ES-I3 (cell line): ENCODE results near the gene CHRNB2.

Experiments used
- H3K36me3 ChIP-seq: 2 replicates; pipeline ENCODE4 v1.6.1; 2013; ENCODE audit warnings: mild to moderate bottlenecking, low read length, control low read depth, moderate library complexity; ENCODE audit not compliant: insufficient read depth
- H3K4me1 ChIP-seq: 2 replicates; pipeline ENCODE4 v1.6.1; 2013; ENCODE audit warnings: mild to moderate bottlenecking, control low read depth, low read length; ENCODE audit not compliant: insufficient read depth
- H3K9ac ChIP-seq: 2 replicates; pipeline ENCODE4 v1.6.1; 2013; ENCODE audit warnings: low read depth, mild to moderate bottlenecking, low read length, moderate library complexity
- H3K9me3 ChIP-seq: 2 replicates; pipeline ENCODE4 v1.6.1; 2013; ENCODE audit warnings: mild to moderate bottlenecking, low read length, moderate library complexity; ENCODE audit not compliant: control insufficient read depth, insufficient read depth

Gene CHRNB2

DNA sequence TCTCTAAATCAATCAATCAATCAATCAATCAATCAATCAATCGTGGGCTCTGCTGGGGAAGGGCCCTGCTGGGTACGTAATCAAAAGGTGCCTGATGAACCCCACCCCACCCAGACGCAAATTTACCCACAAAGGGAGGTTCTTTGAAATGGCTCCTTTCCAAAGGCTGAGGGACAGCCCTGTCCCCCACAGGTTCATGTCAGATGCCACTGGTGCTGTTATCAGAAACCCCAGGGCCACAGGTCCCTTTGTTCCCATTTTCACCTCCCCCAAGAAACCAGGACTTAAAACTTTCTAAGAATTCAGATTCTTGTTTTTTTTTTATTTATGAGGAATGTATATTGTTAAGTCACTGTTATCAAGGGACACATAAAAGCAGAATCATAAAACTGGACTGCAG, 14.2 kb downstream of the CHRNB2 start:
- H3K4me1 ChIP-seq, result no peaks in the 10 kb centered on the region
- peaks cover 52% of the 10 kb centered on the region for H3K36me3 ChIP-seq
- no peaks in the 10 kb centered on the region for H3K9me3 ChIP-seq
- no peak overlapping the region for H3K9ac ChIP-seq

DNA sequence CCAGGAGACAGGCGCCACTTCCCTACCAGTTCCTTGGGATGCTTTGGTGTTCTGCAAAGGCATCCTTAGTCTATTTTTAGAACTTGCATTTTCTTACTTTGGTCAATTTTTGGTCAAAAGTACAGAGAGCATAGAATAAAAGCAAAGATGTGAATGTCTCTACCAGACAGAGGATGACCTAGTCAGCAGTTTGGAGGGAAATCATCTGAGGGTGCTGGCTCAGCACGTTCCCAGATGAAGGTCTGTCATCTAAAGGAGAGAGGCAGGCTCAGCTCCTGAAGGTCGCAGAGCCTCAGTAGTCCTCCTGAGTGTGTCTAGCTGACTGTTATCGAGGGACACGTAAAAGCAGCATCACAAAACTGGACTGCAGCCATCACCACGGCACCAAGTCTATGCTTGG, 15.3 kb downstream of the CHRNB2 start:
- Histone ChIP-seq H3K9me3 (no peaks in the 10 kb centered on the region), H3K36me3 (peaks cover 58% of the 10 kb centered on the region), H3K9ac (no peak overlapping the region), H3K4me1 (no peaks in the 10 kb centered on the region)

DNA sequence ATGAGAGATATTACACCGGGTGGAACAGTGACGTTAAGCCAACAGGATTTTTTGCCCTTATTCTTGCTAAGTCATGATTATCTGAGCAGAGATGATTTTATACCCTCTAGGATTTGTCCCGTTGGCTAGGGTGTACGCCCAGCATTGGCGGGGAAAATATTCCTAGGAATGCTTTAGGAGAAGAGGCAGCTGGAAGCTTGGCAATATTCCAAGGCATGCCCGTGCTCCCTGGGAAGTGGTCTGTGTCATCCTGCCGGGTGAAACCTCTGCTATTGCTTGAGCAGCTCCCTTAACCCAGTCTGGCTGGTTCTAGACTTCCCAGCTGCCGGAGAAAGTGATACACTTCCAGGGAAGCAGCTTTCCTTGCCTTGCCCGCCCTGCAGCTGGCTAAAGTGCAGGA, 16.2 kb downstream of the CHRNB2 start:
- Histone ChIP-seq H3K36me3 (peaks cover 65% of the 10 kb centered on the region), H3K9ac (no peak overlapping the region), H3K9me3 (no peaks in the 10 kb centered on the region), H3K4me1 (no peaks in the 10 kb centered on the region)

DNA sequence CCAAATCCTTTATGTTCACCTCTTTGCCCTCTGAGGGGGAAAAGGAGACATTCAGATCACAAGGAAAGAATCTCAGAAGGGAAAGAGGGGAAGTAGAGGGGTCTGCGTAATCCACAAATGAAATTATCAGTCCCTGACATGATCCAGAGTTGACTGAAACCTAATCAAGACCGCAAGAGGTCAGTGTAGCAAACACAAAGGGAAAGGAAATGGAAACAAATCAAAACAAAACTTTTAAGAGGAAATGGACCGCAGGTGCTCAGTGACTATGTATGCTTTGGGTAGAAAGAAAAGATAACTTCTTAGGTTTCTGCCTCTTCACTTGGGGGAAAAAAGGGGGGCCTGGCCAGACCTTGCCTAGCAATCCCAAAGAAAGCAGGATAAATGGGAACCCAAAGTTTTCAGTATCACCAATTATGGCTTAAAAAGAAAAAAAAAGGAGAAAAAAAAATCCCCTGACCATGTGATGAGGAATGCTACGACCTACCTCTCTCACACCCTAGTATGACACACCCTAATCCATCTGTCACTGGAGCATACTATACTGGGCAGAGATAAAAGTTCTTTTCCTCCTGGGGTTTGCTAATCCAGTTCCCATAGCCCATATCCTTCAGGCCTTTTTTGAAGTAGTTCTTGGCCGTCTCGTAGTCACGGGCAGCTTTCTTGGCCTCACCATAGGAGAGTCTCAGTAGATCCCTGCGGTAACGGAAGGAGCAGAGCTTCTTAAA, 16.9 kb downstream of the CHRNB2 start:
- Histone ChIP-seq H3K4me1 (no peaks in the 10 kb centered on the region), H3K36me3 (peaks cover 70% of the 10 kb centered on the region), H3K9me3 (no peaks in the 10 kb centered on the region), H3K9ac (no peak overlapping the region)

DNA sequence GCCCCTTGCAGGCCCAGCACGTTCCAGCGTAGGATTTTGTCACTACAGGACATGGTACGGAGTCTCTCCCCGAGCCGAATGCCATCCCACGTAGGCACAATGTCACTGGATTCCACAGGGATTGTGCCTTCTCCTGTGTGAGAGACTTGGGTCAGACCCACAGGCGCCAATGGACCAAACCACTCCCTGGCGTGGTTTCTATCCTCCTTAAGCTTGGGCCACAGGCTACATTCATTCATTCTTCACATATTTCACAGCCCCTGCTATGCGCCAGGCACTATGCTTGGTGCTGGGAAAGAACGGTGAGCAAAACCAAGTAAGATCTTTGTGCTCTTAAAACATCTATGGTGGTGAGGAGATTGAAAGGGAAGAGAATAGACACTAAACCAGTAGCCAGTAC, 18.7 kb downstream of the CHRNB2 start:
- H3K9me3 ChIP-seq, result no peaks in the 10 kb centered on the region
- H3K4me1 ChIP-seq, result no peaks in the 10 kb centered on the region
- H3K36me3 ChIP-seq, result peaks cover 74% of the 10 kb centered on the region
- H3K9ac ChIP-seq, result no peak overlapping the region

DNA sequence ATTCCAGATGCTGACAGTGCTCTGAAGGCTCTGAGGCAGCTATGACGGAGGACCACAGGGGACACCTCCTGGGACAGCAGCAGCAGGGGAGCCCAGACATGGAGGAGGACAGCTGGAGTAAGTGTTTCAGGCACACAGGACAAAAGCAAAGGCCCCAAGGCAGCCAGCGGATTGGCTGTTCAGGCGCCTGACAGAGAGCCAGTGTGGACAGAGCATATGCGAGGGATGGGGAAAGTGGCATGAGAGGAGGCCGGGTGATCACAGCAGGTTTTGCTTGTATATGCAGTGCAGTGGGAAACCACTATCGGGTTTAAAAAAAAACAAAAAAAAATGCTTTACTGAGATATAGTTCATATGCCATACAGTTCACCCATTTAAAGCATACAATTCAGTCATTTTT, 19.1 kb downstream of the CHRNB2 start:
- no peak overlapping the region for H3K9ac ChIP-seq
- H3K9me3 ChIP-seq, result no peaks in the 10 kb centered on the region
- H3K36me3 ChIP-seq, result peaks cover 78% of the 10 kb centered on the region
- no peaks in the 10 kb centered on the region for H3K4me1 ChIP-seq

DNA sequence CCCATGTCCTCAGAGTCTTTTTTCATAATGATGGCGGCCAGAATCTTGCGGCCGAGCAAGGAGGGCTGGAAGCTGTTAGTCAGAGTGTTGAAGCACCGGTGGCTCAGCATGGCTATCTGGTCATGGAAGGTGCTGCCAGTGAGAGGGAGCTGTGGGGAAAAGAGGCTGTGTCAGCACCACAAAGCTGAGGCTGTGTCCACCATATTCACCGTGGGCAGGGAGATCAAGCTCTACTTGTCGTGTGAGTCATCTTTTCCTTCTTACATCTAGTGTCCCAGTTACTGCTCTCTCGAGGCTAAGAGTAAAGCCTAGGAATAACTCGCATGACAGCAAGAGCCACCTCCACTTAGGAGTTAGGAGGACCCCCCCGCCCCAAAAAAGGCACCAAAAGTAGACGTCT, 22.2 kb downstream of the CHRNB2 start:
- Histone ChIP-seq H3K9ac (no peak overlapping the region), H3K36me3 (peaks cover 66% of the 10 kb centered on the region), H3K4me1 (no peaks in the 10 kb centered on the region), H3K9me3 (no peaks in the 10 kb centered on the region)

DNA sequence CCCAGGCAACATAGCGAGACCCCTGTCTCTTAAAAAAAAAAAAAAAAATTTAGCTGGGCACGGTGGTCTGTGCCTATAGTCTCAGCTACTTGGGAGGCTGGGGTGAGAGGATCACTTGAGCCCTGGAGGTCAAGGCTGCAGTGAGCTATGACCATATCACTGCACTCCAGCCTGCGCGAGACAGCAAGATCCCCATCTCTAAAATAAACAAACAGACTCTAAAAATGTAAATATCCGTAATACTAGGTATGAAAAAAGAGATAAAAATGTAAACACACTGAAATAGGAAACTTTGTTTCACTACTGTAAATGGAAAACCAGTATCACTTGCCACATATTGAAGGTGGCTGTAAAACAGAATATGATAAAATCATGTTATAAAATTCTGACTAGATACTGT, 23.2 kb downstream of the CHRNB2 start:
- Histone ChIP-seq H3K36me3 (peaks cover 58% of the 10 kb centered on the region), H3K9me3 (no peaks in the 10 kb centered on the region), H3K4me1 (no peaks in the 10 kb centered on the region), H3K9ac (no peak overlapping the region)

DNA sequence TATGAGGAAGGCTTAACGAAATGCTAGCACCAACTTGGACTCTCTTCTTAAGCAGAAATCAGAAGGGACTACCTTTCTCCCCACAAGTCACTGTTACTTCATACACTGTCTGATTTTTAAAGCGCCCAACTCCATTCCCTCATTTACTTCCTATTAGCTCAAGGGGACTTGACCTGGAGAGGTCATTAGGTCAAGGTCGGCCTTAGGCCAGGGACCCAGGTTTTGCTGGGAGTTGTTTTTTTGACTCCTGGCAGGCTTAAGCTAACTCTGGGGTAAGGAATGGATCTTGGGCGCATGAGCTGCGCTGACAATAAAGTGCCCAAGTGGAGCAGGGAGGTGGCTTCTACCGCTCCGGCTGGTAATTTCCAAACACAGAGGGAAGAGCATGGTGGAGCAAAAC, 23.6 kb downstream of the CHRNB2 start:
- H3K4me1 ChIP-seq, result no peaks in the 10 kb centered on the region
- H3K36me3 ChIP-seq, result peaks cover 56% of the 10 kb centered on the region
- H3K9ac ChIP-seq, result no peak overlapping the region
- H3K9me3 ChIP-seq, result no peaks in the 10 kb centered on the region

DNA sequence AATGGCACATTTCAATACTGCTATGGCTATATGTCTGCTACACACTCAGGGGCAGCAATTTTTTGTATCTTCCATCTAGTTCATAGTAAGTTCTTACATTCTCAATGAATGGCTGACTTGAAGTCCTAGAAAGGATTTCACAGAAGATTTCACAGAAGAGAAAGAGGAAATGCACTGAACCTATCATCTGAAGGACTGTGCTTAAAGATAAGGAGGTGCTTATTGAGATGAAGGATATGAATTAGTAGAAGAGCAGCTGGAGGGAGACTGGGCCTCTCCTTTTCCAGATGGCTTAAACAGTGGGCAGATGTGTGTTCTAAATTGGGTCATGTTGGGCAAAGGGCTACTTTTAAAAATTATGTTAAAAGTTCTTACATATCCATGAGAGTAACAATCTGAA, 25.8 kb downstream of the CHRNB2 start:
- Histone ChIP-seq H3K4me1 (no peaks in the 10 kb centered on the region), H3K36me3 (peaks cover 52% of the 10 kb centered on the region), H3K9me3 (no peaks in the 10 kb centered on the region), H3K9ac (no peak overlapping the region)

DNA sequence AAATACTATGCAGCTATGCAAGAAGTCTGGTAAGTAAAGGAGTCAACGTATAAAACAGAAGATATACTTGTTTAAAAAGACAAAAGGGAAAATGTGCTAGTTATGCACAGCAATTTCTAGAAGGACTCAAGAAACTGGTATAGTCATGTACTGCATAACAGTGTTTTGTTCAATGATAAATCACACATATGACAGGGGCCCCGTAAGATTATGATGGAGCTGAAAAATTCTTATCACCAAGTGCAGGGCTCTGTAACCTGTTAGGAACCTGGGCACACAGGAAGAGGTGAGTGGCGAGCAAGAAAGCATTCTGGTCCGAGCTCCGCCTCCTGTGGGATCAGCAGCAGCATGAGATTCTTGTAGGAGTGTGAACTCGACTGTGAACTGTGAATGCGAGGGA, 27.2 kb downstream of the CHRNB2 start:
- Histone ChIP-seq H3K9ac (no peak overlapping the region), H3K36me3 (peaks cover 43% of the 10 kb centered on the region), H3K4me1 (no peaks in the 10 kb centered on the region), H3K9me3 (no peaks in the 10 kb centered on the region)

DNA sequence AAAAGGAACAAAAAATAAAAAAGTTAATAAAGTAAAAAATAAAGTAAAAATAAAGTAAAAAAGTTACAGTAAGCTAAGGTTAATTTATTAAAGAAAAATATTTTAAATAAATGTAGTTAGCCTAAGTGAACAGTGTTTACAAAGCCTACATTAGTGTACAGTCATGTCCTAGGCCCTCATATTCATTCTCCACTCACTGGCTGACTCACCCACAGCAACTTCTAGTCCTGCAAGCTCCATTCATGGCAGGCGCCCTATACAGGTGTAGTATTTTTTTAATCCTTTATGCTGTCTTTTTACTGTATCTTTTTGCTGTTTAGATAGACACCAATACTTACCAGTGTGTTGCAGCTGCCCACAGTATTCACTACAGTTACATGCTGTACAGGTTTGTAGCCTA, 28.0 kb downstream of the CHRNB2 start:
- Histone ChIP-seq H3K9me3 (no peaks in the 10 kb centered on the region), H3K4me1 (no peaks in the 10 kb centered on the region), H3K36me3 (peaks cover 37% of the 10 kb centered on the region), H3K9ac (no peak overlapping the region)

DNA sequence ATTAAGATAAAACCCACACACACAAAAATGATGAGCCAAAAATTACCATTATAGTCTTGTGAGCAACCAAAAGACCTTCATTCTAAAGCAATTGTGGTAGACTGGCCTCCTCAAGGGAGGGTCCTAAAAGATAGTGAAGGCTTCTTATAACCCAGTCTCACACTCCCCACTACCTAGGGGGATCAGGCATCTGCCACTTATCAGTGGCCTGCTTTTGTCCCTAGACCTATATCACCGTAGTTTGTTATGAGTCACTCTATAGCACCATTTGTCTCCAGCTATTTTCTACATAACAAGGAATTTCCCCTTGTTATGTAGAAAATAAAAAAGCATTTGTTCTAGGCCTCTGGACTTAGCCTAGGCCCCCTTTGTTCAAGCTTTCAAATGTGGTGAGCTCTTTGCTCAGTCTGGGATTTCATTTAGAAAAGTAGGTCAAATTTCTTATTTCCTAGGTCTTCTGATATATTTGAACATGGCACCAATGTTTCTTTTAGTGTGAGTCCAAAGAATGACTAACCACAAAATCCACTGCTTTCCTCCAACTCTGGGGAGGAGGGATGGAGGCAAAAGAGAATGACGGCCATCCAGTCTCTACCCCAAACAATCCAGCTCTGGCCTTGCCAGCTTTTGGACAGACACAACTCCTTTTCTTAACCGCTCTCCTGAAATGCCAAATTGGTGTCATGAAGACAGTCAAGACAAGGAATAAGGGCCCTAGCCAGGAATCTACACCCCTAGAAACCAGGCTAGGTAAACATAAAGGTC, 31.5 kb downstream of the CHRNB2 start:
- H3K9me3 ChIP-seq, result no peaks in the 10 kb centered on the region
- peaks cover 30% of the 10 kb centered on the region for H3K36me3 ChIP-seq
- no peak overlapping the region for H3K9ac ChIP-seq
- no peaks in the 10 kb centered on the region for H3K4me1 ChIP-seq

DNA sequence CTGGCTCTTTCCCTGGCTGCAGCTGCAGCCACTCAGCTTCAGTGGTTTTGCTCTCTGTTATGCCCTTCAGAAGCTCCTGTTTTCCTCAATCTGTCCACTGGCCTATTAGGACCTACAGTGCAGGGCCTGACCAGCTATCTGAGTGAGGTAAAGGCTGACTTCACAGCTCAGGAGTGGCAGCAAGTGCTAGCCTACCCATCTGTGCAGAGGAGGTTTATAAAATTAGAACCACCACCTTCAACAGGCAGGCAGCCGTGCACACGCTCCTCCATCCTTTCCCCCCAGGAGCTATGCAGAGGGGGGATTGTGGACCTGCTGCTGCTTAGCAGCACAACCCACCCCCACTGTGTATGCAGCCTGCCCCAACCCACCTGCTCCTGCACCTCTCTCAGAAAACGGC, 32.1 kb downstream of the CHRNB2 start:
- Histone ChIP-seq H3K9me3 (no peaks in the 10 kb centered on the region), H3K36me3 (peaks cover 30% of the 10 kb centered on the region), H3K9ac (no peak overlapping the region), H3K4me1 (no peaks in the 10 kb centered on the region)

DNA sequence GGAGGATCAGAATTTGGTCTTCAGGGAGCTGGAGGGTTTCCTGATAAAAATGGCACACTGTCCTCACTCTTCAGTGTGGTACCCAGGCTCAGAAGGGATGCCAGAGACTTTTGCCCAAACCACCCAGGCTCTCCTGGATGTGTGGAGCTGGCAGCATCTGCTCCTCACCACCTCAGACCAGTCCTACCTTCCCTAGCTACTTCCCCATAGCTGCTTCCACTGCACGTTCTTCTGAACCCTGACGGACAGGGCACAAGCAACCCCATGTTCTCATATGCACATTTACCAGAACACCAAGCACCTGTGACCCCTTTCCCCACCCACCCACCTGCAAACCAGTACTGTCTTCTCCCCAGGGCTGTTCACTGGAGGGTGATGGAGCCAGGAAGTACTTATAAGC, 35.7 kb downstream of the CHRNB2 start:
- H3K9me3 ChIP-seq, result no peaks in the 10 kb centered on the region
- peaks cover 3% of the 10 kb centered on the region; the same call in 1 of the 2 replicates for H3K4me1 ChIP-seq
- peaks cover 16% of the 10 kb centered on the region for H3K36me3 ChIP-seq

More for the DNA sequence above, 35.7 kb downstream of the CHRNB2 start:
- no peak overlapping the region for H3K9ac ChIP-seq
